ENCODE data around the gene ADAMTSL4. TPM values are rescaled to one million over a fixed set of nuclear protein-coding genes. Genes with fewer than 3 reads are reported as not detected.
A peak's percentile ranks its signal among the peaks of the same experiment; 100 is the strongest.

Gene ADAMTSL4
- total and polyA plus RNA-seq, 2 of the 8 experiments (the other 6 are each of a cell fraction or from before 2014, with no cell fraction given) = 4.2 to 5.4 TPM

DNA sequence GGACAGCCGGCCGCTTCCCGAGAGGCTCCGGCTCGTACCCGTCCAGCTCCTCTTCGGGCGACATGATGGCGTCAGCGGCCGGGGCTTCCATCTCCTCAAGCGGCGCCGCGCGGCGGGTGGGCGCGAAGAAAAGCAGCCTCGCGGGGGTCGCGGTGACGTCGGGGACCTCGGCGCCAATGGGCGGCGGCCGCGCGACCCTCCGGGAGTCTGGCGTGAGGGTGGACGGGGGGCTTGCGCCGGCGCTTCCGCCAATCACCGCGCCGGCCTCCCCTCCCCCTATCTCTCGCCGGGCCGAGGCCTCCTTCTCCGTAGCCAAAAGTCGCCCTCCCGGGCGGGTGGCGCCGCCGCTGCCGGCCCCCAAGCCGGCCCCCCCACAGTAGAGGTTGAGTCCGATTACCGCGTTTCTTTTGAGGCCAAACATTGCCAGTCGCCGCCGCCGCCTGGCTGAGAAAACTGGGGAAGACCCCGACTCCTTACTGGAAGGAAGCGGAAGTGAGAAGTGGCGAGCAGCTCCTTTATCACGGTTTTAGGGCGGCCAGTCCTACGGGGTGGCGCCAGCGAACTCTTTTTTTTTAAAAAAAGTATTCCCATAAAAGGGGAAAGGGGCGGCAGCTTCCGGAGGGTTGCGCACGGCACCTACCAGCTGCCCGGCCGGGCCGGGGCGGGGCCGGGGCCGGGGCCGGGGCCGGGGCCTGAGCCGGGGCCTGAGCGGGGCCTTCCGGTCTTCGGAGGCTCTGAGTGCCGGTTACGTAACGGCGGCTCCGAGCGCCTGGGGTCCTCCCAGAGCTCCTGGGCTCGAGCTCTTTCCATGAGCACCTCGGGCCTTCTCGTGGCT lies 30.1 kb downstream of the ADAMTSL4 start, which contains the start of gene MCL1 (continued):
- TF ChIP-seq, protein P1, sequence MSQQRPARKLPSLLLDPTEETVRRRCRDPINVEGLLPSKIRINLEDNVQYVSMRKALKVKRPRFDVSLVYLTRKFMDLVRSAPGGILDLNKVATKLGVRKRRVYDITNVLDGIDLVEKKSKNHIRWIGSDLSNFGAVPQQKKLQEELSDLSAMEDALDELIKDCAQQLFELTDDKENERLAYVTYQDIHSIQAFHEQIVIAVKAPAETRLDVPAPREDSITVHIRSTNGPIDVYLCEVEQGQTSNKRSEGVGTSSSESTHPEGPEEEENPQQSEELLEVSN (IDR thresholded peaks at IDR 0.05) = no peak; the same call in 1 of the 2 replicates
- TF ChIP-seq EP300 (IDR thresholded peaks at IDR 0.05; ENCODE audit: borderline replicate concordance in 1 of 2, low read depth in 2 of 2, low read length in 2 of 2) = peak in 1 of 2 experiments; percentile 2; a peak in 1 of 3 replicates
- peak; percentile 89 to 97 for TF ChIP-seq POLR2A (IDR thresholded peaks at IDR 0.05; ENCODE audit: control extremely low read depth in 1 of 2, low read depth in 2 of 2, low read length in 2 of 2)
- TF ChIP-seq SUZ12 (IDR thresholded peaks at IDR 0.05; ENCODE audit: low read length) = no peak
- peak; percentile 82 for TF ChIP-seq YY1 (IDR thresholded peaks at IDR 0.05; ENCODE audit: low read depth, low read length)
- TF ChIP-seq GABPA (IDR thresholded peaks at IDR 0.05; ENCODE audit: borderline replicate concordance, insufficient read depth, low read length) = no peak
- peak; percentile 87 for TF ChIP-seq CREB1 (IDR thresholded peaks at IDR 0.05)
- TF ChIP-seq TEAD4 (IDR thresholded peaks at IDR 0.05; ENCODE audit: low read depth, low read length) = no peak
- no peak for TF ChIP-seq NRF1 (IDR thresholded peaks at IDR 0.05; ENCODE audit: low read depth, low read length)
- peak; percentile 45 for TF ChIP-seq KDM4A (IDR thresholded peaks at IDR 0.05; ENCODE audit: low read depth, low read length, severe bottlenecking)
- TF ChIP-seq RNF2 (IDR thresholded peaks at IDR 0.05; ENCODE audit: borderline replicate concordance, low read depth, low read length, missing control alignments, poor library complexity, severe bottlenecking) = no peak
- peak; percentile 100 for TF ChIP-seq SRF (IDR thresholded peaks at IDR 0.05; ENCODE audit: low read depth, low read length)
- TF ChIP-seq JUND (IDR thresholded peaks at IDR 0.05; ENCODE audit: low read length) = no peak
- peak; percentile 59; the same call in 1 of the 2 replicates for TF ChIP-seq SP4 (IDR thresholded peaks at IDR 0.05; ENCODE audit: low read length)
- no peak for TF ChIP-seq SAP30 (IDR thresholded peaks at IDR 0.05; ENCODE audit: insufficient read depth, insufficient replicate concordance, low read length)
- TF ChIP-seq KDM1A (IDR thresholded peaks at IDR 0.05; ENCODE audit: borderline replicate concordance, low read length) = no peak
- peak in 1 of 2 experiments; percentile 27; a peak in 2 of 4 replicates for TF ChIP-seq SIN3A (conservative IDR thresholded peaks at IDR 0.05 in 1 of 2, IDR thresholded peaks at IDR 0.05 in 1 of 2; ENCODE audit: low read depth in 1 of 2, low read length in 2 of 2)
- TF ChIP-seq SIRT6 (IDR thresholded peaks at IDR 0.05; ENCODE audit: low read length) = no peak
- TF ChIP-seq NANOG (IDR thresholded peaks at IDR 0.05; ENCODE audit: insufficient read depth, low read depth, low read length, poor library complexity, severe bottlenecking) = peak; percentile 1
- 0 out of 2 replicates have a peak, but pooled peaks have one; percentile 47 for TF ChIP-seq SP1 (IDR thresholded peaks at IDR 0.05; ENCODE audit: low read depth, low read length)
- peak; percentile 66; the same call in 1 of the 2 replicates for TF ChIP-seq RBBP5 (IDR thresholded peaks at IDR 0.05; ENCODE audit: borderline replicate concordance, low read depth, low read length)
- no peak for TF ChIP-seq BACH1 (IDR thresholded peaks at IDR 0.05; ENCODE audit: low read length)
- TF ChIP-seq CBX5 (IDR thresholded peaks at IDR 0.05; ENCODE audit: low read depth, low read length) = no peak
